Endothelial cell of umbilical vein (primary cell): ENCODE data around the gene CWC27. TPM values are rescaled to one million over a fixed set of nuclear protein-coding genes. Genes with fewer than 3 reads are reported as not detected.

ENCODE experiments used
- BruUV-seq: library from RNA; stranded (reverse); fragments of 400-500 nt; replicated peaks from 2 replicates; lab custom pipeline; 2021; lab: Mats Ljungman, UMichigan
- CTCF ChIA-PET: fragments of 300-600, 350-600 bp; sonication (Branson Sonifier 250); formaldehyde crosslinking; loops from one replicate; lab custom pipeline; 2021; ENCODE audit warnings: antibody characterized with exemption, inconsistent platforms; lab: Charles Lee
- POLR2A ChIA-PET: fragments of 300-600, 350-600 bp; sonication (Branson Sonifier 250); formaldehyde crosslinking; loops from one replicate; lab custom pipeline; 2021; ENCODE audit warnings: antibody characterized with exemption, inconsistent platforms; lab: Charles Lee
- DNase-seq: peaks from one replicate; pipeline ENCODE4 v3.0.0-alpha.2; 2011; ENCODE audit warnings: low read depth, low spot score
- FAIRE-seq: peaks from 2 replicates; lab custom pipeline; 2011; peaks lifted over from hg19 to GRCh38; lab: Jason Lieb, UNC
- H2AFZ ChIP-seq: 2 replicates; pipeline ENCODE4 v1.6.0; 2012; ENCODE audit warnings: low read depth, low read length, control low read depth, inconsistent platforms
- H3K27ac ChIP-seq: 2 replicates; pipeline ENCODE4 v1.5.1; 2011; ENCODE audit warnings: low read depth, mild to moderate bottlenecking, control low read depth, low read length, moderate library complexity; ENCODE audit not compliant: insufficient read depth
- H3K27me3 ChIP-seq, 2 experiments: 2 replicates each; pipeline versions ENCODE4 v1.6.0 to v1.6.1; 2011; ENCODE audit warnings: low read length in 2 of 2, mixed read lengths in 1 of 2; ENCODE audit not compliant: control insufficient read depth in 2 of 2, insufficient read depth in 2 of 2
- H3K36me3 ChIP-seq, 2 experiments: 2 replicates in 1 of 2; 3 replicates in 1 of 2; pipeline ENCODE4 v1.5.1; 2011; ENCODE audit warnings: low read length in 2 of 2, mild to moderate bottlenecking in 1 of 2, moderate library complexity in 1 of 2; ENCODE audit not compliant: control insufficient read depth in 2 of 2, insufficient read depth in 2 of 2; ENCODE audit errors: extremely low read depth in 1 of 2
- H3K4me1 ChIP-seq: 3 replicates; pipeline ENCODE4 v1.5.1; 2011; ENCODE audit warnings: mild to moderate bottlenecking, low read length; ENCODE audit not compliant: control insufficient read depth, insufficient read depth; ENCODE audit errors: extremely low read depth
- H3K4me2 ChIP-seq: 2 replicates; pipeline ENCODE4 v1.6.1; 2011; ENCODE audit warnings: low read length, control low read depth, mixed read lengths; ENCODE audit not compliant: insufficient read depth
- H3K4me3 ChIP-seq, 3 experiments: fragments of 200-600 bp in 1 of 3; sonication (generic), shearing (Covaris generic) in 1 of 3; replicated peaks in 1 of 3; 2 replicates each; pipeline ENCODE4 v1.5.1; 2011 to 2016; ENCODE audit warnings: control low read depth in 3 of 3, low read length in 3 of 3, mild to moderate bottlenecking in 2 of 3, inconsistent platforms in 1 of 3, low read depth in 1 of 3, moderate library complexity in 1 of 3; ENCODE audit not compliant: insufficient read depth in 1 of 3
- H3K79me2 ChIP-seq: 2 replicates; pipeline ENCODE4 v1.6.0; 2012; ENCODE audit warnings: low read length, inconsistent platforms; ENCODE audit not compliant: control insufficient read depth, insufficient read depth
- H3K9ac ChIP-seq: replicated peaks from 2 replicates; pipeline ENCODE3; 2011; ENCODE audit warnings: low read length, control low read depth; ENCODE audit not compliant: insufficient read depth; ENCODE audit errors: extremely low read depth
- H3K9me1 ChIP-seq: replicated peaks from 3 replicates; pipeline ENCODE4 v1.6.0; 2011; ENCODE audit warnings: mild to moderate bottlenecking, low read length; ENCODE audit not compliant: control insufficient read depth, insufficient read depth; ENCODE audit errors: extremely low read depth
- H3K9me3 ChIP-seq: replicated peaks from 2 replicates; pipeline ENCODE4 v1.5.1; 2012; ENCODE audit warnings: low read length, inconsistent platforms; ENCODE audit not compliant: control insufficient read depth, insufficient read depth
- H4K20me1 ChIP-seq: replicated peaks from 2 replicates; pipeline ENCODE3; 2011; ENCODE audit warnings: mild to moderate bottlenecking, low read length; ENCODE audit not compliant: control insufficient read depth, insufficient read depth; ENCODE audit errors: extremely low read depth
- CTCF ChIP-seq, 2 donors: IDR thresholded peaks; 1 replicate in 1 of 2; 2 replicates in 1 of 2; pipeline ENCODE4 v1.5.1; 2011; ENCODE audit warnings: low read length in 2 of 2, mild to moderate bottlenecking in 2 of 2, moderate library complexity in 2 of 2, control low read depth in 1 of 2, inconsistent platforms in 1 of 2, low read depth in 1 of 2; ENCODE audit not compliant: insufficient read depth in 1 of 2; ENCODE audit errors: extremely low read depth in 1 of 2
- EZH2 ChIP-seq: IDR thresholded peaks from 2 replicates; pipeline ENCODE4 v1.6.1; 2012; ENCODE audit warnings: borderline replicate concordance, low read depth, mild to moderate bottlenecking, moderate library complexity, low read length, inconsistent platforms; ENCODE audit not compliant: severe bottlenecking
- FOS ChIP-seq: IDR thresholded peaks from 2 replicates; pipeline ENCODE4 v1.6.1; 2011; ENCODE audit warnings: mild to moderate bottlenecking, low read length, moderate library complexity, borderline replicate concordance; ENCODE audit not compliant: insufficient read depth
- GATA2 ChIP-seq: IDR thresholded peaks from 2 replicates; pipeline ENCODE4 v1.7.0; 2011; ENCODE audit warnings: low read depth, mild to moderate bottlenecking, moderate library complexity, mixed read lengths, low read length; ENCODE audit not compliant: insufficient read length, insufficient read depth
- JUN ChIP-seq: IDR thresholded peaks from 2 replicates; pipeline ENCODE4 v1.6.1; 2011; ENCODE audit warnings: borderline replicate concordance, low read depth; ENCODE audit not compliant: insufficient read length, insufficient read depth
- MAX ChIP-seq: IDR thresholded peaks from 2 replicates; pipeline ENCODE4 v1.6.1; 2011; ENCODE audit not compliant: insufficient read depth, insufficient read length
- MYC ChIP-seq: IDR thresholded peaks from one replicate; pipeline ENCODE4 v1.6.1; 2011; ENCODE audit warnings: mild to moderate bottlenecking, low read depth, low read length
- POLR2A ChIP-seq: IDR thresholded peaks from 2 replicates; pipeline ENCODE4 v1.6.1; 2012; ENCODE audit warnings: low read depth, mild to moderate bottlenecking, control low read depth, low read length
- POLR2AphosphoS5 ChIP-seq: IDR thresholded peaks from 2 replicates; pipeline ENCODE4 v1.6.1; 2012; ENCODE audit warnings: low read depth, mild to moderate bottlenecking, control low read depth, low read length, moderate library complexity; ENCODE audit not compliant: insufficient read depth
- dilution Hi-C: fragments of 300-500 bp; cut with MboI; formaldehyde crosslinking; loops from one replicate; pipeline ENCODE4 v1.15.0; 2019; ENCODE audit warnings: low sequenced_read_pairs; ENCODE audit not compliant: extremely low pct_ligation_motif_present
- intact Hi-C: fragments of 100-400 bp; cut with micrococcal nuclease; formaldehyde crosslinking; loops from one replicate; pipeline ENCODE4 v1.10.0; 2022
- polyA plus RNA-seq, 4 experiments: library from polyadenylated mRNA; depleted of rRNA in 3 of 4; stranded (reverse) in 3 of 4; unstranded in 1 of 4; fragments of >200 nt; gene quantifications; 2 replicates each; pipeline versions ENCODE4 v1.2.1 to v1.2.3, GENCODE V29; 2011 to 2012; ENCODE audit warnings: missing spikeins in 1 of 4
- total RNA-seq: library from RNA; stranded (reverse); gene quantifications from 2 replicates; pipeline ENCODE4 v1.2.3, GENCODE V29; 2021

The CWC27 gene
- total and polyA plus RNA-seq, 2 donors (not counting 3 experiments of a cell fraction or from before 2014, with no cell fraction given): 11.9 to 23.8 TPM

- Histone ChIP-seq H3K9ac (no peak overlapping the region), H3K27me3 (no peaks in the 10 kb centered on the region), H3K79me2 (no peaks in the 10 kb centered on the region), H3K4me3 (no peak overlapping the region), H2AFZ (no peak overlapping the region), H3K9me1 (no peaks in the 10 kb centered on the region), H4K20me1 (no peaks in the 10 kb centered on the region), H3K27ac (no peak overlapping the region), H3K9me3 (no peaks in the 10 kb centered on the region), H3K4me2 (no peak overlapping the region), H3K36me3 (no peaks in the 10 kb centered on the region), H3K4me1 (no peaks in the 10 kb centered on the region)
- intact Hi-C loops (no loop called here), dilution Hi-C loops (no loop called here)
- no TSS peak for BruUV-seq
- POLR2A ChIA-PET: no interaction called here
- DNase-seq: no peak
- no peak for FAIRE-seq
- CTCF ChIA-PET: no interaction called here
- TF ChIP-seq MAX (no peak), MYC (no peak), JUN (no peak), EZH2 (no peak), POLR2A (no peak), GATA2 (no peak), POLR2AphosphoS5 (no peak), FOS (no peak), CTCF (IDR thresholded peaks at IDR 0.05; ENCODE audit: extremely low read depth in 1 of 2, insufficient read depth in 1 of 2, low read depth in 1 of 2, low read length in 2 of 2) (no peak)
Observed at GRCh38 chr5:64800926-64801325, 32.2 kb downstream of the CWC27 start.
